SHP77 (cell line): ENCODE measurements around the gene CEP104.
A peak's percentile ranks its signal among the peaks of the same experiment; 100 is the strongest.

Experiments used
- DNase-seq, 2 experiments: peaks; one replicate each; lab custom pipeline; 2025; lab: John Stamatoyannopoulos, UW

CEP104 gene

GRCh38 chr1:3868464-3869006 is 11.5 kb upstream of the CEP104 start:
- DNase-seq = no peak

- DNase-seq = no peak
These were observed 8.7 kb upstream of the CEP104 start for GRCh38 chr1:3865606-3866160.

- DNase-seq = no peak
These were observed 7.9 kb upstream of the CEP104 start for GRCh38 chr1:3864884-3865283.

GRCh38 chr1:3863231-3863935 is 6.4 kb upstream of the CEP104 start:
- no peak for DNase-seq

DNA sequence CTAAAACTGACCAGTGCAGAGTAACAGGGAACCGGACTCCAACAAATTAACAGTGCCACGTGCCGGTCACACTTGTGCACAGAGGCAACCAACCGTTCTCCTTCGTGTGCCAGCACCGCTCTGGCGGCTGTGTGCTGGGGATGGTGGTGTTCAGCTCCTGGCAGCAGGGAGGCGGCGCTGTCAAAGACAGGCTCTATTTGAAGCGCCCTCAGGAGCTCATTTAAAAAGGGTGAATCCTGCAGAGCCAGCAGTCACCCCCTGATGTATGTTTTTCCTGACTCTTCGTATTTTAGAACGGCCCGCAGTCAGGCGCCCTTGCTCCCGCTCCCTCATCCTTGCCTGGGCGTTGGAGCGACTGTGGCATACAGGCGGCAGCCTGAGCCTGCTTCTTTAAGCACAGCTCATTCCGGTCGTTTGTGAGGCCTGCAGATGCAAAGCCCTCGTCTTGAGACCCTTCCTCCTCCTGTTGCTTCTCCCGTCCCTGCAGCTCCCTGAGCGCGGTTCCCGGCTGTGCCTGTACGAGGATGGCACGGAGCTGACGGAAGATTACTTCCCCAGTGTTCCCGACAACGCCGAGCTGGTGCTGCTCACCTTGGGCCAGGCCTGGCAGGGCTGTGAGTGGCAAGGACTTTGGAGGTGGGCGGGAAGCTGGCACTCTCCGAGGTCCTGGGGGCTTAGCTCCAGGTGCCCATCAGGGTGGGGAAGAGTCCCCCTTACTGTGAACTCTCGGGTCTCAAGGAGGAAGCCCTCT is 1.4 kb upstream of the CEP104 start:
- DNase-seq = peak in 1 of 2 experiments; percentile 49

DNA sequence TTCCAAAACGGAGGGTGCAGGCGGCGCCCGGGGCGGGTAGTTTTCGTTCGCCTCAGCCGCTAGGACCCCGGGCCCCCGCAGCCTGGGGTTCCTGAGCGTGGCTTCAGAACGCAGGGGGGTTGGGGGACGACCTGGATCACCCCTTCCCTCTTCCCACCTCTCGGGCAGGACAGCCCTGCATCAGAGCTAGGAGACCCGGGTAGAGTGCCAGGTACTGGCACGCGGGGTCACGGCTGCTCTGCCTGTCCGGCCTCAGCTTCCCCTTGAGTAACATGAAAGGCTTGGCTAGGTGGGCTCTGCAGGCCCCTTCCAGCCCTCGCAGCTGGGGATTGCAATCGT is 749 bp upstream of the CEP104 start:
- no peak for DNase-seq

- no peak for DNase-seq
These were observed 4.1 kb downstream of the CEP104 start for GRCh38 chr1:3852711-3853485.

DNA sequence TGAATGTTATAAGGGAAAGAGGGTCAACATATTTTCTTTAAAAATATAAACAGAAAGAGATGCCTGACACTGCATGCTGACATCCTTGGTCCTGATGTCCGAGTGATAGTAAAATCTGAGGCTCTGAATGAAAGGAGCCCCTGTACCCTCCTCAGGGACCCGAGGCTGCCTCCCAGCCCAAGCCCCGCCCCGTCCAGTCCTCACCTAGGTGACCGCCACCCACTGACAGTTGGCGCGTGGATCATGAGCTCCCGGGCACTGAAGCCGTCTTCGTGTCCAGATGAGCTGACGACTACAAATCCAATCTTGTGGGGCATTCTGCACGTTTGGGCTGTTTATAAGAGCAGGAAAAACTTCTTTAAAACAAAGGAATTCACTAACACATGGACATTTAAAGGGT is 4.9 kb downstream of the CEP104 start:
- DNase-seq = no peak

GRCh38 chr1:3851292-3851691 is 5.7 kb downstream of the CEP104 start:
- no peak for DNase-seq

DNA sequence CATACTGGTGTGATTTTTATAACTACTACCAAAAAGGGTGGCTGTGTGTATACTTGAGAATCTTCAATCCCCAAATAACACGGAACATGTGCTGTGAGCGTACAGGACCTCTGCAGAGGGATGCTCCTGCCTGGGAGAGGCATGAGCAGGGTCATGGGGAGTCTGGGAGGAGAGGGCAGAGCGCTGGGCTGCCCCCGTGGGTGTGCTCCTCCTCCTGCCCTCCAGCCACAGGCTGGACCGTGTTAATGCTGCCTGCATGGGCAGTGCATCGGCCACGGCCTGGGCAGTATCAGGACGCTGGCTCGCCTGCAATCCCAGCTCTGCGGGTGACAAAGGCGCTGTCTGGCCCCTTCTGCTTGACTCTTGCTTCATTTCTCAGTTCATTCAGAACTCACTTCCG is 6.2 kb downstream of the CEP104 start:
- DNase-seq = no peak

- no peak for DNase-seq
These were observed 9.9 kb downstream of the CEP104 start for GRCh38 chr1:3847081-3847480.

DNA sequence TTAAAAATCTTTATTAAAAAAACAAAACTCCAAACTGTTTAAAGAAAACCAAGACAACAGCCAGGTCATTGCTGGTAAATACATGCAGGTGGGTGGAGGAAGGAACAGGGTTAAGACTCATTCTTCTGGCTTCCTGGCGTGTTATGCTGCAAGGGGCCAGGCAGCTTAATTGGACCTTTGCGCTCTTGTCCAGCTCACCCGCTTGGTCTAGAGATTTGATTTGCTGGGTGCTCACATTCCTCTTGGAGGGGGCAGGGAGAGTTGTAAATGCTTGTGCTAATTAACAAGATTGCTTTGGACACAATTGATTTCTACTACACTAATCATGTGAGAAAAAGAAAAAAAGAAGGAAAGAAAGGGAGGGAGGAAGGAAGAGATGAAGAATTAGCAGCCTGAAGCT is 10.5 kb downstream of the CEP104 start:
- no peak for DNase-seq

DNA sequence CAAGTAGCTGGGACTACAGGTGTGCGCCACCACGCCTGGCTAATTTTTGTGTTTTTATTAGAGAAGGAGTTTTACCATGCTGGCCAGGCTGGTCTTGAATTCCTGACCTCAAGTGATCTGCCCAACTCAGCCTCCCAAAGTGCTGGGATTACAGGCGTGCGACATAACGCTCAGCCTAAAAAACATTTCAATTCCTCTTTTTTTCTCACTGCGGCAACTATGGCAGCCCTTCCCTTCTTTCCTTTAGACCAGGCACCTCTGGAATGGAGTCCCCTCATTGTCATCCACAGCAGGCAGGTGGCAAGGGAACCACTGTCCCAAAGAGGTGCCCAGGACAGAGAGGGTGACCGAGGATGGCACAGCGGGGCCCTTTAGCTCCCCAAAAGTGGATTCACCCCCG is 14.1 kb downstream of the CEP104 start:
- DNase-seq = no peak

- no peak for DNase-seq
These were observed 15.5 kb downstream of the CEP104 start for GRCh38 chr1:3841491-3841890.

DNA sequence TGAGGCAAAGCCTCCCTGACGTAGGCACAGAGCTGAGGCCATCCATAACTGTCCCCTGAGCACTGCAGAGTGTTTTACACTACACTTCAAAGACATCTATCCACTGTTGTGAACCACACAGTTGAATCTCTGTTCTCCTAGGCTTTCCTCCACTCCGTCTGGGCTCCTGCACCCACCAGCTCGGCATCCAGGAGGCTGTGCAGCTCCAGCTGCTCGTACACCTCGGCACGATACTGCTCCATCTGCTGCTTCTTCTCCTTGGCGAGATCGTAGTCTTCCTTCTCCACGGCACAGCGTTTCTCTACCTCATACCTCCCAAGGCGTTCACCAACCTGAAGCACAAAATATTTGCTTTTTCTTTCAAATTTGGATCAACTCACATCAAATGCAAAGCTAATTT is 18.2 kb downstream of the CEP104 start:
- no peak for DNase-seq

DNA sequence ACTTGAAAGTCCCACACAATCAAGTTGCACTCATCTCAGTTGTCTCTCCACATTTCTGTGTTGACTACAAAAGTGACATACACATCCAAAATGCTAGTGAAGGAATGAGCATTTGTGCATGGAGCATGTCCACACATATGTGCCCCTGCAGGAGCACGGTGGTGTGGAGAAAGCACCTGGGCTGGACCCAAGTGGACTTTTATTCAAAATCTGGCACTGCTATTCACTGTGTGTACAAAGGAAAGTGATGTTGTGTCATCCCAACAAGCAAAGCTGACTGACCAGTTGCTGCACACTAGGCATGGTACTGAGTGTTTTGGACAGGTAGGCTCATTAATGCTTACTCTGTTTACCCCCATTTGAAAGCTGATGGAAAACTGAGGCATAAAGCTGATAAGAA is 19.3 kb downstream of the CEP104 start:
- DNase-seq = no peak

DNA sequence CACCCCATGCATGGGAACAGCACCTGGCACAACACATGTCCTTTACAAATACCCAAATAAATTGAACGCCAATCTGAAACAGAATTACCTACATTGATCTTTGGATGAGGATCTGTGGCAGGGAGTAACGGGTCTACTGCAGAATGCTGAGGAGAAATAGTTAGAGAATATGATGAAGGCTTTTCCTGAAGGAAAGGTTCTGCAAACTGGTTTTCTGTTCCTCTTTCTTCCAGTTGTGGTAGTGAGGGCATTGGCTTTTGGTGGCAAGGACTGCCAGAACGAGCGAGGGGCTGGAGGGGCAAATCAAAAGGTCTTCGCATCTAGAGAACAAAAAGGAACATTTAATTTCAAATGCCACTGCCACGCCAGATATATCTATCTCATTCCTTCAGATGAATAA is 19.8 kb downstream of the CEP104 start:
- no peak for DNase-seq

- DNase-seq = no peak
These were observed 20.6 kb downstream of the CEP104 start for GRCh38 chr1:3836421-3836820.

- DNase-seq = no peak
These were observed 22.3 kb downstream of the CEP104 start for GRCh38 chr1:3834701-3835100.

- no peak for DNase-seq
These were observed 25.3 kb downstream of the CEP104 start for GRCh38 chr1:3831689-3832088.

- no peak for DNase-seq
These were observed 28.6 kb downstream of the CEP104 start for GRCh38 chr1:3828391-3828790.

- DNase-seq = no peak
These were observed 29.2 kb downstream of the CEP104 start for GRCh38 chr1:3827813-3828307.
